Frontal cortex (tissue), 4 donors: ENCODE measurements around the gene APOH. TPM values are rescaled to one million over a fixed set of nuclear protein-coding genes. Genes with fewer than 3 reads are reported as not detected.
A peak's percentile ranks its signal among the peaks of the same experiment; 100 is the strongest.

Experiments
- DNase-seq, 2 donors: peaks; one replicate each; pipeline ENCODE4 v3.0.0; 2012; ENCODE audit warnings: low spot score in 2 of 2
- FAIRE-seq: peaks from 2 replicates; lab custom pipeline; 2012; peaks lifted over from hg19 to GRCh38; lab: Jason Lieb, UNC
- total RNA-seq: library from RNA; depleted of rRNA; stranded (reverse); fragments of >200 nt; gene quantifications from one replicate; pipeline ENCODE4 v1.2.3, GENCODE V29; 2014
- donor health status: control.
- donor health status: control.
- donor health status: control.

Gene APOH
- total RNA-seq, 1 donor from 2014 or later, result not detected

DNA sequence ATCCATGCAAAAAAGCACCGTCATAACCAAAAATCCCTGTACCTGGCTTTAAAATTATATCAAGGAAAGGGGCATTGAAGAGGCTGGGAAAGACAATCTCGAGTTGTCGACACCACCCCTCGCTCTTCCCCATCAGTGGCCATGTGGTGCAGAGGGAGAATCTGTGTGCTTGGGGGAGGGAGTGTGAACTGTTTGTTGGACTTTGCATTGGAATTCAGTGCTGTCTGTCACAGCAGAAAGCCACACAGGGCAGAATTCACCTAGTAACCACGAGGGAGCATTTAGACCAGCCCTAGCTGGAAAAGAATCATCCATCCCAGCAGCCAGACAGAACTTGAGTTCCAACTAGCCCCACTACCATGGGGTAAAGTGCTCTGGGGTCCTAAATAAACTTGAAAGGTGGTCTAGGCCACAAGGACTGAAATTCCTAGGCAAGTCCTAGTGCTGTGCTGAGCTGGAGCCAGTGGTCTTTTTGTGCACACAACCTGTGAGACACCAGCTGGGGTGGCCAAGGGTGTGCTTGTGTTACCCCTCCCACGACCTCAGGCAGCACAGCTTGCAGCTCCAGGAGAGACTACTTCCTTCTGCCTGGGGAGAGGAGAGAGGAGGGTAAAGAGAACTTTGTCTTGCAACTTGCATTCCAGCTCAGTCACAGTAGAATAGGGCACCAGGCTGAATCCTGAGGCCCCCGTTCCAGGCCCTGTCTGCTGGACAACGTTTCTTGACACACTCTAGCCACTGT is 25.8 kb downstream of the APOH start:
- DNase-seq (no peak), FAIRE-seq (no peak)

DNA sequence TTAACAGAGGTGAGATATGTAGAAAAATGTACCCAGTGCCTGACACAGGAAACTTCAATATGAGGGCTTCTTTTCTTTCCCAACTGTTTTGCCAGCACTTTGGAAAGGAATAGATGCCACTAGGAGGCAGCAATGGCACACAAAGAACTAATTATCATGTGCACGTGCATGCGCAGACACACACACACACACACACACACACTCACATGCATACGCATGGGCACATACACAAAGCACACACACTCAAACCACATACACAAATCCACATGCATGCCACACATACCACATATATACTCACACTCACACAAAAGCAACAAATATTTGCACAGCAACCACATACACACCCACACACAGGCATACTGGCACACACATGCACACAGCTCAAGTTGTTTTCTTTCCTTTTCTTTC is 28.5 kb downstream of the APOH start:
- DNase-seq (peak; percentile 17 to 45), FAIRE-seq (no peak)

DNA sequence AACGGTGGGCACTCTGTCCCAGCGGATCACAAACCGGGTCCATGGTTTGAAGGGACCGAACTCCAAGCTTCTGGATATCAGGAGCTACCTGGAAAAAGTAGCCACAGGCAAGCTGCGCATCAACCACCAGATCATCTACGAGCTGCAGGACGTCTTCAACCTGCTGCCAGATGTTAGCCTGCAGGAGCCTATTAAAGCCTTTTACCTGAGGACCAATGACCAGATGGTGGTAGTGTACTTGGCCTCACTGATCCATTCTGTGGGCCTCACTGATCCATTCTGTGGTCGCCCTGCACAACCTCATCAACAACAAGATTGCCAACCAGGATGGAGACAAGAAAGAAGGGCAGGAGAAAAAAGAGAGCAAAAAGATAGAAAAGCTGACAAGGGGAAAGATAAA is 31.0 kb downstream of the APOH start:
- no peak for FAIRE-seq
- DNase-seq, result no peak

DNA sequence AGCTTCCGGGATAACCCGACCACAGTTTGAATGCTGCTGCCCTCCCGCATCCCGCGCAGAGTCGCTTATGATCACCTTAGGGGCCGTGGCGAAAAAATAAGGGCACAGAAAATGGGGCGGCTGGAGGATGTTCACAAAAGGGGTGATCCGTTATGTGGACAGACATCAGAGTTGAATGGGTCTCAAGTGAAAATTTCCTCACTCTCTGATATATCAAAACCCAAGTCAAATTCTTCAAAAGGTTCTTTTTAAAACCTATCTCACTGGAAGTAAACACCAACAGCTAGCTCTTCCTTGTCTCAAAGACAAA is 36.9 kb downstream of the APOH start:
- FAIRE-seq, result no peak

DNA sequence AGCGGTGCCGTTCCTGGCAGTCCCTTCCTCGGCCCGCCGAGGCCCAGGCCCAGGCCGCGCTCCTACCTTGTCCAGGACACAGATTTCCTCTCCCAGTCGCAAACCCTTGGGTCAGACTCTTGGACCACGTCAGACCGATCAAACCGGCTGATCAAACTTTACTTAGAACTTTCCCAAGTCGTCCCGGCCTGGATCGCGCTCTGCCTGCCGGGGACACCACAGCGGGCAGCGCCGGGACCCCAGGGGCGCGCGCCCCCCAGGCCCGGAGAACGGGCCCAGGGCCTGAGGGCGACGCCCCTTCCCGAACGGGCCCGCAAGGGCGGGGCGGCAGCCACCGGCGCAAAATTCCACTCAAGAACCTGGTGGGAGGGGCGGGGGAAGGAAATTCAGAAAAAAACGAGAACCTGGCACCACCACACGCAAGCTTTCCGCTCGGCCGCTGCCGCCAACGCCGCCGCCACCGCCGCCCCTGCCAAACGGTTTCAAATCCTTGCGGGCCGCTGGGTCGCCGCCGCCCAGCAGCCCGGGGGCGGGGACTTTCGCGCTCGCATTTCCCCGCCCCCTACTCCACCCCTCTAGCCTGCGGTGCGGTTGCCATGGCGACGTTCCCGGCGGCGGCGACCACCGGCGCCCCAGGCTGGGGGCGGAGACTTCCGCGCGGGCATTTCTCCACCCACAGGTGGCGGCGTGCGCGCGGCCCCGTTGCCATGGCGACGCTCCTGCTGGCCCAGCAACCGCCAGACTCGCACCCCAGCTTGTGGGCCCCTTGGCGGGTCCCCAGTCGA is 37.4 kb downstream of the APOH start, which contains the start of gene CEP112:
Gene CEP112, minus strand, starts transcription at position 541 of the 785 bp plus-strand sequence.
- peak; percentile 75 to 83 for DNase-seq
- no peak for FAIRE-seq

More for the DNA sequence above, 36.9 kb downstream of the APOH start:
- no peak for DNase-seq

DNA sequence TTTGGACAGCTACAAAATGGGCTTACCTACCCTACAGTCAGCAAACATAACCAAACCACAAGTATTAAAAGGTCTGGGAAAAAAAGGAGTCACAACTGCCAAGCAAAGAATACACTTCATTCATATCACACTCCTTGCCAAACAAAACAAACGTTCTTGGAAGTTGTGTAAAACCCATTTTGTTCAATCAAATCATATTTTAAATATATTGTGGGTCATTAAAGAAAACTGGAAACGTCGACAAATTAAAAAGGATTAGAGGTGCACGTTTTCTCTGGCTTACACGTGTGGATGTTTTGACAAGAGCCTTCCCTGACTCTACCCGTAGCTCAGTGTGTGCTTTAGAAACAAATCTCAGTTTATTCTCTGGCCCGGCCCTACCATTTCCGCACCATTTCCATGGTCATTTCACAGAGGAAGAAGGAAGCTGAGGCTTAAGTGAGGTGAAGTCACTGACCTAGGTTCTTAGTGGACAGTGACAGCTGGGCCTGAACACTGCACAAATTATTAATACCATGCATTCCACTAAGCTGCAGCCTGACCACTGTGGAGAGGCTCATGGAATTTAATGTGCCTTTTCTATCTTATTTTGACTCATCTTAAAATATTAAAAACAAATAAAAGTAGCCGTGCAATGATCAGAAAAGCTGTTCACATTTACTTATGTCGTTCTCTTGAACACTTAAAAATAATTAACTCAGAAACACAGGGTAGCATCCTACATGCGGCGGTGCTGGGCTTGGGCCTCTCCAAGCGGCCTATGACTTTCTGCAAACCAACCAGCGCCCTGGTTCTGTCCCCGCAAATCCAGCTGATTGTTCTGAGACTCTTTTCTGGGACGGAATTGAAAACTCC is 38.2 kb downstream of the APOH start:
- DNase-seq (peak in 1 of 2 donors; percentile 12), FAIRE-seq (no peak)

DNA sequence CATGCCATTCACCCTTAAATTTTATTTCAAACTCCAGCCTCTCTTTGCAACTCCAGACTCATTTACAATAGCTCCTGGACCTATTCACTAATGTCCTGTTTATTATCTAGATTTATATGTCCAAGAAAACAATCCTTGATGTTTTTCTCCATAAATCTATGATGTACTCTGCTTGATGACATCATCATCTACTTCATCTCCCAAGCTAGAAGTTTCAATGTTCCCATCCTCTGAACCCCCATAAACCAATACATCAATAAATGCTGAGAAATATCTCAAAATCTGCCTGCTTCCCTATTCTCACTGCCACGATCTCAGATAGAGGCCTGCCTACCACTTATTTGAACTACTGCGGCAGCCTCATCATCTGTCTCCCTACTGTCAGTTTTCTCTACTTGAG is 41.5 kb downstream of the APOH start:
- FAIRE-seq, result no peak
- no peak for DNase-seq

DNA sequence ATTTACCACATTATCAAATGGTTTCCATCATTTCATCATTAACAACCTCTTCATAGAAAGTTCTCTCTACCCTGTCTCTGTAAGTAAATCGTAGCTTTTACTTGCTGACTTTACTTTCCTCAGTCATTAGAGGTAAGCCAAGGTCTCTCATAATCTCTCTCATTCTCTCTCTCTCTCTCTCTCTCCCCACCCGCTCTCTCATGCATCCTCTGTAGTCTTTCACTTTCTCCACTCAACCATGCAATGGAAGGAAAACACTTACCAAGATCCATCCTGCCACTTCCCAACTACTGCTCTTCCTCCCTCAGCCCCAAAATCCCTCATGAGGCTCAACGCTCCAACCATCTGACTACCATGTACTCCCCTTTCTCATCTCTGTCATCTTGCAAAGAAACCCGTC is 43.4 kb downstream of the APOH start:
- no peak for FAIRE-seq
- DNase-seq, result no peak

DNA sequence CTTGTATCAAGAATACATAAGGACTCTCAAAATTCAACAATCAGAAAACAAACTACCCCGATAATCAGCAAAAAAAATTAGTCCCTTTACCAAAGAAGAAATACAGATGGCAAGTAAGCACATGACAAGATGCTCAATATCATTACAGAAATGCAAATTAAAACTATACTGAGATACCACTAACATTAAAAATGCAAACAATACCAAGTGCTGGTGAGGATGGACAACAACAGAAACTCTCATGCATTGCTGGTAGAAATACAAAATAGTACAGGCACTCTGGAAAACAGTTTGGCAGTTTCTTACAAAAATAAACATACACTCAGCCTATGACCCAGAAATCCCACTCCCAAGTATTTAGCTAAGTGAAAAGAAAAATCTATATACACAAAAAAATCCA is 44.8 kb downstream of the APOH start:
- no peak for DNase-seq
- no peak for FAIRE-seq

DNA sequence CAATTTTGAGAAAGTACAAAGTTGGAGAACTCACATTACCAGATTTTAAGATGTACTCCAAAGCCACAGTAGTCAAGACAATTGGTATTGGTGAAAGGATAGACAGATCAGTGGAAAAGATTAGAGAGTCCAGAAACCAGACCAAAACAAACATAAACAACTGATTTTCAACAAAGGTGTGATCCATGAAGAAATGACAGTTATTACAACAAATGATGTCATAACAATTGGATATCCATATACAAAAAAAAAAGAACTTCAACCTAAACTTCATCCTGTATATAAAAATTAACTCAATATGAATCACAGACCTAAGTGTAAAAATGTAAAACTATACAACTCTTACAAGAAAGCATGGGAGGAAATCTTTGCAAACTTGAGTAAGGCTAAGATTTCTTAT is 45.7 kb downstream of the APOH start:
- FAIRE-seq (no peak), DNase-seq (no peak)

DNA sequence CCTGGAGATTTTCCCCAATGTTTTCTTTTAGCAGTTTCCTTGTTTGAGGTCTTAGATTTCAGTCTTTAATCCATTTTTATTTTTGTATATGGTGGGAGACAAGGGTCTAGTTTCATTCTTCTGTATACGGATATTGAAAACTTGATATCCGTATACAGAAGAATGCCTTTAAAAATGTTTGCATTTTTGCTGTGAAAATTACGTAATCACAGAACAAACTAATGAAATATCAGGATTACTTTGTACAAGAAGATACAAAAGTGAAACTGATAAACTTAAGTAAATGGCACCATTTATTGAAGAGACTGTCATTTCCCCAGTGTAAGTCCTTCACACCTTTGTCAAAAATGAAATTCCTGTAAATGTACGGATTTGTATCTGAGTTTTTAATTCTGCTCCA is 50.6 kb downstream of the APOH start:
- no peak for DNase-seq
- no peak for FAIRE-seq

DNA sequence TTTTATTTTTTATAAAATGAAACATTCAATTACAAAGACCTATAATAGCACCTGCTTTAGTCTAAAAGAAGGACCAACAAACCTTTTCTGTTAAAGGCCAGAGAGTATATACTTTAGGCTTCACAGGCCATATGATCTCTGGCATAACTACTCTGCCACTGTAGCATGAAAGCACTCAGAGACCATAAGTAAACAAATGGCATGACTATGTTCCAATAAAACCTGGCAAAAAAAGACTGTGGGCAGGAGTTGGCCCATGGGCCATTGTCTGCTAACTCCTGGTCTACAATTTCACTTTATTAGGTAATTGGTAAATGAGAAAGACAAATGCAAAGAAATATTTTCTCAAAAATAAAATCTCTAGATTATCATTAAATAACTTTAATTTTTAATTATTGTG is 52.2 kb downstream of the APOH start:
- DNase-seq, result no peak
- no peak for FAIRE-seq

DNA sequence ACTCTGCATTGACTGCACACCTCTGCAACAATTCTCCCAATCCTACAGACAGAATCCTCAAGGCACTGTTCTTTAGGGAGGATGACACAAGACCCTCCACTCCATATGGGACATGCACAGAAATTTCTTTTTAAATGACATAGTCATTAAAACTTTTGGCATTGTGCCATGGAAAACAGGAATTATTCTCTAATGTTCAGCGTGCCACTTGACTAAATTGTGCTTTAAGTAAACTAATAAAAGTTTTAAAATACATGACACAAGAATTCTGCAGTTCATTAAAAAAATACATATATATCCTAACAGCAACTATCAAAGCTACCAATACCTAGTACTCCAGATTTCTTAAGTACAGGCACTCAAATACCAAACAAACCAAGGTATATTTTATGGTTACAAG is 53.3 kb downstream of the APOH start:
- FAIRE-seq (no peak), DNase-seq (no peak)

DNA sequence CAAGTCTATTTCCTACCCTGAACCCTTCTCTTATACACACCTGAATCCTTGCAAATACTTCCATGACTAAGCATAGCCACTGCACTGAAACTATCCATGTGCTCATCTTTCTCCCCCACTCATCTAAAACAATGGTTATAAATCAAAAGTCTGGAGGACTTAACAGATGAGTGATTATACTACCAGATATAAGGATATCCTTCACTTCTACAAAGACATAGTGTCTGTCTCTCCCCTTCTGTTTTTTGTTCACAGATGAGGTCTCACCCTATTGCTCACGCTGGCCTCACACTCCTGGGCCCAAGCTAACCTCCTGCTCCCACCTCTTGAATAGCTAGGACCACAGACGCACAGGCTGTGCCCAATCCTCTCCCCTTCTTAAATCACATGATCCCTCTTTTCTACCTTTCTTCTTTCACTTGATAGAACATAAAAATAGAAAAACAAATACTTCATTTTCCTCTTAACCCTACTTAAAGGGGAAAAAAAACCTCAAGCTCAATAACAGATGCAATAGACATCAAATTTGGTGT is 56.5 kb downstream of the APOH start:
- FAIRE-seq (no peak), DNase-seq (no peak)

DNA sequence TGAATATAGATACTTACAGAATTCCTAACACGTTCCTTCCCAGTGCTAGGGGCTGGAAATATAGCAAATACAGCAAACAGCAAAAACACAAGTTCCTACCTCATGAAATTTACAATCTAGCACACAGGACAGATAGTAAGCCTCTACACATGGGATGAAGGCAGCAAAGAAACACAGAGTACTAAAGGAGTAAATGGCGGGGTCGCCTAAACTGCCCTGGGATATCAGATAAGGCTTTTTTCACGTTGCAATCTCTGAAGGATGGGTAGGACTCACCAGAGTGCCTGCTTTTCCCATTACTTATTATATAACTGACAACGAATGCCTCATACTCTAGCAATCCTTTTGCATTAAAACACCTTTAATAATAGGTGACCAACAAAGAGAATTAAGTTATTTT is 57.1 kb downstream of the APOH start:
- no peak for FAIRE-seq
- DNase-seq, result no peak

DNA sequence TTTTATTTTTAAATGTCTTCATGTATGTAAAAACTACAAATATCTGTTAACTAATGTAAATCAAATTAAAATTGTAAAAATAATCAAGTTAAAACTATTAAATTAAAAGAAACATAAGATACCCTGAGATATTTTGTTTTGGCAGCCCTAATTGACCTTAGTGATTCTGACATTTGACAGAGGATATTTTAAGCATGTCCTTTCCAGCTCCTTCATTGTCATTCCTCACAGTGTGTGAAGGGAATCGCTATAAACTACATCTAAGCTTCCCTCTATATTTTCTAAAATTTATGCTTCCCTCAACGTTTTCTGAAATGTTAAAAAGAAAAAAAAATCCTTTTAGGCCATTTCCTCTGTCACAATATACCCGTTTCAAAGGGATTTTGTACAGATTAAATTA is 57.5 kb downstream of the APOH start:
- no peak for DNase-seq
- no peak for FAIRE-seq

DNA sequence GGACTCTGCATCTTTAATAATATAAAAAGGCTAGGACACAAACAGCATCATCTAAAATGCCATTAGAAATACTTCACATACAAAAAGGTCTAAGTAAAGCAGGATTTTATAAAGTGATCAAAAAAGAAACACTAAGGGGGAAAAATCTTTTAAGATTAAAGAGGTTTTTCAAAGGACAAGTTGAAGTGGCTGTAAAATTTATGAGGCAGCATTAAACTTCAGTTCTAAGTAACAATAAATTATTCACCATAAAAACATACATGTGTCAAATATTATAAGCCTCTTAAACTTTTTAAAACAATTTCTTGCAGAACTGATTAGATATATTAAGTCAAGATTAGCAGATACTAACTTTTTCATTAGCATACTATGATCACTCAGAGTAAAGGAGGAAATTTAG is 58.0 kb downstream of the APOH start:
- FAIRE-seq (no peak), DNase-seq (no peak)

DNA sequence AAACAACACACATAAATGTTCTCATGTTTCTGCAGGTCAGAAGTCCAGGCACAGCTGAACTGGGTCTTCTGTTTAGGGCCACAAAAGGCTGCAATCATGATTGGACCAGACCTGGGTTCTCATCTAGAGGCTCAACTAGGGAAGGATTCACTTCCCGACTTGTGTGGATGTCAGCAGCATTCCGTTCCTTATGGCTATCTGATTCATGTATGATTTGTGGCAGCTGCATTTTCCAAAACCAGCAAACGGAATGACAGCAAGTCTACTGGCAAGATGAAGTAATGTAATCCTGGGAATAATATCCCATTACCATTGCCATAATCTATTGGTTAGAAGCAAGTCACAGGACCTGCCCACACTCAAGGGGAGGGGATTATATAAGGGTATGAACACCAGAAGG is 59.4 kb downstream of the APOH start:
- DNase-seq (no peak), FAIRE-seq (no peak)

DNA sequence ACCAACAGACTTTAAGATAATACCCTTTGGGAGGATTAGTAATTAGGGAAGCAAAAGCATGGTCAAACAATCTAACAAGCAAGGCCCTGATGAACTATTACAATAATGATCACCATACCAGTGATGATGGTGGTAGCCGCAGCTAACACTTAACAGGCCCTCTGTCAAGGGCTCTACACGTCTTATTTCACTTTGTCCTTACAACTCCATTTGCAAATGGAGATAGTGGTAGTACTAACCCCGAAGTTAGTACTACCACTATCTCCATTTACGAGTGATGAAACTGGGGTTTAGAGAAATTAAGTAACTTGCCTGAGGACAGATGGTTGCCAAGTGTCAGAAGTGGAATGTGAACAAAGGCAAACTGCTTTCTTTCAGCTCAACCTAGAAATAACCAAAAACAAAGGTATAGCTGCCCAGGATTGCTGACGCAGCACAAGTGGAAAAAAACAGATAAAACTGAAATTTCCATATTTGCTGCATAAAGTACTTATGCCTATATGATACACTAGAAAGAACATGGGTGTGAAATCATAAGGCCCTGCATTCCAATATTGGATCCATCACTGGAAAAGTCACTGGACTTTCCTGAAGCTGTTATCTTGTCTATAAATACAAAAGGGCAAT is 61.9 kb downstream of the APOH start:
- DNase-seq (no peak), FAIRE-seq (no peak)

DNA sequence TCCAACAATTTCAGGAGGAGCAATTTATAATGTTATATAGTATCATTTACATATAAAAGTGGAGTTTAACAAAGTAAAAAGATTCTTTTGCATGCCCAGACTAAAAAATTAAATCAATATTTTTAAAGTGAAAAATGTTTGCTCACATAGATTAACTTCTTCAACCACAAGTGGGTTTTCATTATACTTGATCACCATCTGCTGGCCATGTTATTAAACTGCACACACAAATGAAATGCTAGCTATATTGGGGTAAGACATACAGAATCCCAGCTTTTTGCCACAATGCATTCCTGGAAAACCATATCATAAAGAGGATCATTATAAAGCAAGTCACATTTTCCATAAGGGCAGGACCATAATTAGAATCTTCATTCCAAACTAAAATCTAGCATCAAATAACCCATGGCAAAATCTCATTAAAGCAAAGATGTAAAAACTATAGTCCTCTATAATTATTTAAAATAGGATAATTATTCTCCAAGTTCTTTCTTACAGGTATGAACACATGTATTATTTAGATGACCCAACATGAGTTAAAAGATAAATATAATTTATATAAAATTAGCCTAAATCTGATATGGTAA is 63.6 kb downstream of the APOH start:
- peak; percentile 16 to 52 for DNase-seq
- peak; percentile 94 for FAIRE-seq
